ENCODE results near the gene HMGXB4.
A peak's percentile ranks its signal among the peaks of the same experiment; 100 is the strongest.

Gene HMGXB4

GRCh38 chr22:35327690-35328471, 70.6 kb downstream of the HMGXB4 start:
- no peak for DNase-seq

- DNase-seq: no peak
These were observed 71.2 kb downstream of the HMGXB4 start for GRCh38 chr22:35328472-35328885.

DNA sequence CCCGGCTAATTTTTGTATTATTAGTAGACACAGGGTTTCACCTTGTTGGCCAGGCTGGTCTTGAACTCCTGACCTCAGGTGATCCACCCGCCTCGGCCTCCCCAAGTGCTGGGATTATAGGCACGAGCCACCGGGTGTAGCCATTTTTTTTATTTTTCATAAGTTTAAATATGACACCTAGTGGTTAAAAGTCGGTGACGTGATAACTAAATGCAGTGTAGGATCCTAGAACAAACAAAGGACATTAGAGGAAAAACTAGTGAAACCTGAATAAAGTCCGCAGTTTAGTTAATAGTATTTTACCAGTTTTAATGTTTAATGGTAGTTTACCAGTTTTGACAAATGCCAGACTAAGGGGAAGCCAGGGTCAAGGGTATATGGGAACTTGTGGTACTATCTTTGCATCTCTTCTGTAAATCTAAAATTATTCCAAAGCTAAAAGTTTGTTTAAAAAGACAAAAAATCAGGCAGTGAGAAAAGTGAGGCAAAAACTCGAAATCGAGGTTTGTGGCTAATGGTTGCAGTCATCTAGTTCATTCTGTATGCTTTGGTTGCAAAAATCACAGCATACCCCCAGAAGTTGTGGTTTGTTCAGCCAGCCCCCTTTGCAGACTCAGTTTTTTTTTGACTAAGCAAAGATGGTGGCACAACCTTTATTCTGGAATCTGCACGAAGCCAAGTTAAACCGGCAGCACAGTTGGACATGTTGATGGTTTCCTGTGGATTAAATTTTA, 72.0 kb downstream of the HMGXB4 start:
- no peak for DNase-seq

DNA sequence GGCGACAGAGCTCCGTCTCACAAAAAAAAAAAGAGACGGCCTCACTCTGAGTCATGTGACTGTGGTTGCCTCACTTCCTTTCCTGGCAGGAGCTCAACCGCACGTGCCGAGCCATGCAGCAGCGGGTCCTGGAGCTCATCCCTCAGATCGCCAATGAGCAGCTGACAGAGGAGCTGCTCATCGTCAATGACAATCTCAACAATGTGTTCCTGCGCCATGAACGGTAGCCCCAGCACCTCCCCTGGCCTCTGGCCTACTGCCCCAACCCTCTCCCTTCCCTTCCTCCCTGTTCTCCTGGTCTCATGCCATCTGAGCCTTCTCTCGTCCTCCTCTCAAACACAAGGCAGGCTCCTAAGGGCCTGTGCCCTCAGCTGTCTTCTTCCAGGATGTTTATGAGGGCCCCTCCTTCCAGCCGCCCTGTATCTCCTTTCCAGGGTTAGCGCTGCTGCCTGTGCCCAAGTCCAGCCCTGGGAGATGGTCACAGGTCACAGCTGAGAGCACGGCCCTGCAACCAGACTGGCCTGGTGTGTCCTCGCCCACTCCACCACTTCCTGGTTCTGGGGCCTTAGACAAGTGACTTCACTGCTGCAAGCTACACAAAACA, 73.1 kb downstream of the HMGXB4 start:
- peak; percentile 80 for DNase-seq

DNA sequence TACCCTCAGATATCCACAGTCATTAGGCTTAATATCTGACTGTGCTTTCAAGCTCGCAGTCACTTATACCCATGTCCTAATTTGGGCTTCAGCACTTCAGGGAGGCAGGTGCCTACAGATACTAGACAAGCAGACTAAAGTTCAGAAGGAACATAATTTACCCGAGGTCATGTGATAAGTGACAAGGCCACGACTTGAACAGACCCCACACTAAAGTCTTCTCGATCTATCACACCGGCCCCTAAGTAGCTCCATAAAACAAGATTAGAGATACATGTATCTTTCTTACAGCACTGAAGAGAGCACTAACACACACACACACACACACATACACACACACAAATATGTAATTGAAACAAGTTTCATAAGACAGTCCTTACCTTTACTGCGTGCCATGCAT, 75.0 kb downstream of the HMGXB4 start:
- DNase-seq: no peak

DNA sequence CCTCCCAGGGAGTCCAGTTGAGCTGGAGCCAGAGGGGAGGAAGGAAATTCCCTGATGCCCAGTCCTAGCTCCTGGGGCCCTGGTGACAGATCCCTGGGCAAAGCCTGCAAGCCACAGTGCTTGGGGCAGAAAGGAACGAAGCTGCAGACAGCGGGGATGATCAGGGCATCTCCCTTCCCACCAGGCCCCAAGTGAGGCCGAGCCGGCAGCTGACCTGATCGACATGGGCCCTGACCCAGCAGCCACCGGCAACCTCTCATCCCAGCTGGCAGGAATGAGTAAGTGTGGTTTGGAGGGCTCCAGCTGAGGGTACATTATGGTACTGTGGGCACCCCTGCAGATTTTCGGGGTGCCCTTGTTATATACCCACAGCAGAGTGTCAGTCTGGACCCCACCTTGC, 75.9 kb downstream of the HMGXB4 start:
- no peak for DNase-seq

DNA sequence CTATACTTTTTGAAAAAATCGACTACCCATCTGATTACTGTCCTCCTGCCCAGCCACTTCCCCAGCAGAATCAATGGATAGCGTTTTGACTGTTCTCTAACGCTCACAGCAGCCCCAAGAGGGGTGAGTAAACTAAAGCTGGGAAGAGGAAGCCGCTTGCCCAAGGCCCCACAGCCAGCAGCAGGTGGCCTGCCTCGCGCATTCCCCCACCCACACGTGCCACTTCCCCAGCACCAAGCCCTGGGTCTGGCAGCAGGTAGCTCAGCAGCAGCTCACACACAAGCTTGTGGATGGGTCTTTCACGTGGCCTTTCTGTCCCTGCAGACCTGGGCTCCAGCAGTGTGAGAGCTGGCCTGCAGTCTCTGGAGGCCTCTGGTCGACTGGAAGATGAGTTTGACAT, 76.7 kb downstream of the HMGXB4 start:
- DNase-seq: no peak

- no peak for DNase-seq
These were observed 78.2 kb downstream of the HMGXB4 start for GRCh38 chr22:35335468-35335867.

DNA sequence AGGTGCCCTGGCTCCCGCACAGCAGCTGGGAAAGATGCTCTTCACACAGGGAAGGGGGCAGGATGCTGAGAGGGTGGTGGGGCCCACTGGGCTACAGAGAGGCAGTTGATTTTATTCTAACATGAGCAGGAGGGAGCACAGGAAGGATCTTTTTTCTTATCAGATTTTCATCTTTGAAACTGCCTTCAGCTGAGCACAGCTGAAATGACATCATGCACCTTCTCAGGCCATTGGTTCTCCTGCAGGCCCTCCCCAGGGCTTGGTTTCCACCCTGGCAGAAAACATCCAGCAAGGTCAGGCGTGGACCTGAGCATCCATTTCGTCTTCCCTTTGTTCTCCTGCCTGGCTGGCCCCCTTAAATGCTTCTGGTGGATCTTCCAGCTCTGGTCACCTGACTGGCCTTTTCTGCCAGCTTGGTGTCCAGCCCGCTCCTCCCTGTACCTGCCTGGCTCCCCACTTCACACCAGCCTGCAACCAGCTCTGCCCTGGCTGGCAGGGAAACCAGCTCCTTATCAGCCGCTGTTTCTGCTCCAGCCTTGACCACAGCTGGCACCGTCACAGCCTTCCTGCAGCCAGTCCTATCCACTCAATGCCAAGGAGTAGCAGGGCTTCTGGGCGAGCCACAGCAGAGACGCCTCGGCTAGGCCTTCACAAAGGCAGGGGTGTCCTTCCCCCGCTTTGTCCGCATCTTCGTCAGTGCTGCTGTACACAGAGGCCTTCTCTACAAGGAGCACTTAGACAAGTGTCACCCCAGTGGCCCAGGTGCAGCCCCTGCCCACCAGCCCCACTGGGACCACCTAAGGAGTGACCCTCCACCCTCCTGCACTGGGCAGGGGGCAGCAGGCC, 78.9 kb downstream of the HMGXB4 start:
- DNase-seq: no peak

- no peak for DNase-seq
These were observed 80.6 kb downstream of the HMGXB4 start for GRCh38 chr22:35337932-35338331.

- DNase-seq: no peak
These were observed 84.0 kb downstream of the HMGXB4 start for GRCh38 chr22:35341090-35341874.

DNA sequence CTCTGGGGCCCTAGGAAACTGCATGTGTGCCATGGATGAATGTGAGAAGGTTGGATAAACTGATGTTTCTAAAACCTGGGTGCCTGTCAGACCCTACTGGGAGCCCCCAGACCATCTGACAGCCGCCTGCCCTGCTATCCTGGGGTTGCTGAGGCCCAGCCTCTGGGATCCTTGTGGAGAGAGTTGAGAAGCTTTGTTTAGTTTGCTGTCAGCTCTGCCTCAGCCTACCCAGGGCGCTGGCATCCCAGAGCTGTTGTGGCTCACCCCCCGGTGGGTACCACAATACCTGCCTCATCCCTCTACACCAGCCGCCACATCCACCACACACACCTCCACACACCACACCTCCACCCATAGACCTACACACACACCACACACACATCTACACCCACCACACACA, 85.1 kb downstream of the HMGXB4 start:
- no peak for DNase-seq

DNA sequence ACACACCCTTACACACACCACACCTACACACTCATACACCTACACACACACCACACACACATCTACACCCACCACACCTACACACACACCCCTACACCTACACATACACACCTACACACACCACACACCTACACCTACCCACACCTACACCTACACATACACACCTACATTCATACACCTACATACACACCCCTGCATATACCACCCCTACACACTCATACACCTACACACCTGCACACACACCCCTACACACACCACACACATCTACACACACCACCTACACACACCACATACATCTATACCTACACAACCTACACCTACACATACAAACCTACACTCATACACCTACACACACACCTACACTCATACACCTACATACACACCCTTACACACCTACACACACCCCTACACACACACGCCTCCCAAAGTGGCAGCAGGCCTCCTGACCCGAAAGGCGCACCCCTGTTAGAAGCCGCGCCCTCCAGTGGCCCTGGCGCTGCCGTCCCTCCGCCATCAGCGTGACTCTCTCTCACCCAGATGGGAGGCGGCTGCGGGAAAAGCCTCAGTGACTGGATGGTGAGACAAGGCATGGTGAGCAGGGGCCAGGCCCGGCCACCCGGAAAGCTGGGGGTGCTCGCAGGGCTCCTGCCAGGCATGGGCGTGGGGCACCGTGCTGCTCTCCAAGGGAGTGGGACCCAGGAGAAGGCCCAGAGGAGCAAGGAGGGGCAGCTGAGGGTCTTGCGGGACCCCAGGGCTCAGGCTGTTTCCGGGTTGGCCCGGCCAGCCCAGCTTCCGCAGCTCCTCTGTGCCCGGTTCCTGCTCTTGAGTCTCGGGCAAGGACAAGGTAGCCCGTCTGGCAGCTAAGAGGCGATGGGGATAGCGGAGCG, 86.6 kb downstream of the HMGXB4 start:
- DNase-seq: no peak

GRCh38 chr22:35344956-35345690, 87.8 kb downstream of the HMGXB4 start:
- DNase-seq: no peak

Measured in femur (tissue), 1 donor.